Uterus (tissue), 2 donors: ENCODE measurements around the gene DNAJC16.
"Not testable (repeated sequence)": the region's sequence is repeated elsewhere in the genome, so short reads cannot be mapped to it uniquely, and the experiment has no call there.

Experiments used
- POLR2A ChIP-seq, 2 donors: fragments of 450-650 bp; IDR thresholded peaks; one replicate each; pipeline ENCODE4 v1.6.1; 2016; ENCODE audit warnings: antibody characterized with exemption in 2 of 2, mild to moderate bottlenecking in 1 of 2, moderate library complexity in 1 of 2
- TF ChIP-seq, protein P1 (sequence below), 4 experiments: fragments of 200-600 bp in 2 of 4; fragments of 450-650 bp in 2 of 4; sonication (generic) in 2 of 4; IDR thresholded peaks; one replicate each; pipeline ENCODE4 v1.5.1; 2016 to 2019; ENCODE audit warnings: antibody characterized with exemption in 4 of 4, mild to moderate bottlenecking in 2 of 4, moderate library complexity in 1 of 4

DNA sequence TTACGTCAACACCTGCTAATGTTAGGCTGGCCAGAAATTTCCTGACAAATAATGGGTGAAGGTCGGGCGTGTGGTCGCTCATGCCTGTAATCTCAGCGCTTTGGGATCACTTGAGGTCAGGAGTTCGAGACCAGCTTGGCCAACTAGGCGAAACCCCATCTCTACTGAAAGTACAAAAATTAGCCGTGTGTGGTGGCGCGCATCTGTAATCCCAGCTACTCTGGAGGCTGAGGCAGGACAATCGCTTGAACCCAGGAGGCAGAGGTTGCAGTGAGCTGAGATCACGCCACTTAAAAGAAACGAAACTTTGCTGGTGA, 77.3 kb downstream of the DNAJC16 start:
- TF ChIP-seq, protein P1, sequence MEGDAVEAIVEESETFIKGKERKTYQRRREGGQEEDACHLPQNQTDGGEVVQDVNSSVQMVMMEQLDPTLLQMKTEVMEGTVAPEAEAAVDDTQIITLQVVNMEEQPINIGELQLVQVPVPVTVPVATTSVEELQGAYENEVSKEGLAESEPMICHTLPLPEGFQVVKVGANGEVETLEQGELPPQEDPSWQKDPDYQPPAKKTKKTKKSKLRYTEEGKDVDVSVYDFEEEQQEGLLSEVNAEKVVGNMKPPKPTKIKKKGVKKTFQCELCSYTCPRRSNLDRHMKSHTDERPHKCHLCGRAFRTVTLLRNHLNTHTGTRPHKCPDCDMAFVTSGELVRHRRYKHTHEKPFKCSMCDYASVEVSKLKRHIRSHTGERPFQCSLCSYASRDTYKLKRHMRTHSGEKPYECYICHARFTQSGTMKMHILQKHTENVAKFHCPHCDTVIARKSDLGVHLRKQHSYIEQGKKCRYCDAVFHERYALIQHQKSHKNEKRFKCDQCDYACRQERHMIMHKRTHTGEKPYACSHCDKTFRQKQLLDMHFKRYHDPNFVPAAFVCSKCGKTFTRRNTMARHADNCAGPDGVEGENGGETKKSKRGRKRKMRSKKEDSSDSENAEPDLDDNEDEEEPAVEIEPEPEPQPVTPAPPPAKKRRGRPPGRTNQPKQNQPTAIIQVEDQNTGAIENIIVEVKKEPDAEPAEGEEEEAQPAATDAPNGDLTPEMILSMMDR (IDR thresholded peaks at IDR 0.05), result not testable (repeated sequence)
- TF ChIP-seq POLR2A (IDR thresholded peaks at IDR 0.05), result not testable (repeated sequence)
